ENCODE data around the gene CPSF6.
A peak's percentile ranks its signal among the peaks of the same experiment; 100 is the strongest.

CPSF6 gene

DNA sequence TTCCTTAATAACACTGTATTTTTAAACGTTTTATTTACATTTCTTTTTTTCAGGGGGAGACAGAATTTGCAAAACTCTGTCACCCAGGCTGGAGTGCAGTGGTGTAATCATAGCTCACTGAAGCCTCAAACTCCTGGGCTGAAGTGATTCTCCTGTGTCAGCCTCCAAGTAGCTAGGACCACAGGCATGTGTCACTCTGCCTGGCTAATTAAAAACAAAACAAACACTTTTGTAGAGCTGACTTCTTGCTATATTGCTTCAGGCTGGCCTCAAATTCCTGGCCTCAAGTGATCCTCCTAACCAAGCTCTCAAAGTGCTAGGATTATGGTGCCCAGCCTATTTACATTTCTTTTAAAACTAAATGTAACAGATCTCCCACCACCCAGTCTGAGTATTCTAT, 12.7 kb downstream of the CPSF6 start:
- in situ Hi-C loops (cut with HindIII; ENCODE audit: low pct_ligation_motif_present, low sequenced_read_pairs) = loop anchor here (25.0 kb wide), 1 partner anchor 390 kb away; no protein-coding TSS in a partner anchor

DNA sequence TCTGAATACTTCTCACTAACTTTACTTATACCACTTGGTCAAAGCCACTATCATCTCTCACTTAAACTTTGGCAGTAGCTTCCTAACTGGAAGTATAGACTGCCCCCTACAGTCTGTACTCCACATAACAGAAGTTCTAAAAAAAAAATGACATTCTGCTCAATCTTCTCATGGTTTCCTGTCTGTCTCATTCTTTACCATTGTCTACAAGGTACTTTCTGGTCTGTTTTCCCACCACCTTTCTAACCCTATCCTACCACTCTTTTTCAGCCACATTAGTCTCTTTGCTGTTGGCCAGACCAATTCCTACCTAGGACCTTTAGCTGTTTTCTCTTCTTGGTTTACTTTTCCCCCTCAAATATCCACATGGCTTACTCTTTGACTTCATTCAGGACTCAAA, 14.7 kb downstream of the CPSF6 start:
- no peak for DNase-seq

More for the DNA sequence above, 12.7 kb downstream of the CPSF6 start:
- H3K4me3 ChIP-seq (ENCODE audit: low read depth, low read length) = no peak overlapping the region
- H3K27me3 ChIP-seq (replicated peaks) = no peaks in the 10 kb centered on the region
- H3K27ac ChIP-seq = no peak overlapping the region
- TF ChIP-seq, protein P1, sequence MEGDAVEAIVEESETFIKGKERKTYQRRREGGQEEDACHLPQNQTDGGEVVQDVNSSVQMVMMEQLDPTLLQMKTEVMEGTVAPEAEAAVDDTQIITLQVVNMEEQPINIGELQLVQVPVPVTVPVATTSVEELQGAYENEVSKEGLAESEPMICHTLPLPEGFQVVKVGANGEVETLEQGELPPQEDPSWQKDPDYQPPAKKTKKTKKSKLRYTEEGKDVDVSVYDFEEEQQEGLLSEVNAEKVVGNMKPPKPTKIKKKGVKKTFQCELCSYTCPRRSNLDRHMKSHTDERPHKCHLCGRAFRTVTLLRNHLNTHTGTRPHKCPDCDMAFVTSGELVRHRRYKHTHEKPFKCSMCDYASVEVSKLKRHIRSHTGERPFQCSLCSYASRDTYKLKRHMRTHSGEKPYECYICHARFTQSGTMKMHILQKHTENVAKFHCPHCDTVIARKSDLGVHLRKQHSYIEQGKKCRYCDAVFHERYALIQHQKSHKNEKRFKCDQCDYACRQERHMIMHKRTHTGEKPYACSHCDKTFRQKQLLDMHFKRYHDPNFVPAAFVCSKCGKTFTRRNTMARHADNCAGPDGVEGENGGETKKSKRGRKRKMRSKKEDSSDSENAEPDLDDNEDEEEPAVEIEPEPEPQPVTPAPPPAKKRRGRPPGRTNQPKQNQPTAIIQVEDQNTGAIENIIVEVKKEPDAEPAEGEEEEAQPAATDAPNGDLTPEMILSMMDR (IDR thresholded peaks at IDR 0.05; ENCODE audit: low read depth, low read length, missing control alignments) = no peak
- peaks cover 19% of the 10 kb centered on the region for H3K36me3 ChIP-seq (replicated peaks)
- no peak for DNase-seq

DNA sequence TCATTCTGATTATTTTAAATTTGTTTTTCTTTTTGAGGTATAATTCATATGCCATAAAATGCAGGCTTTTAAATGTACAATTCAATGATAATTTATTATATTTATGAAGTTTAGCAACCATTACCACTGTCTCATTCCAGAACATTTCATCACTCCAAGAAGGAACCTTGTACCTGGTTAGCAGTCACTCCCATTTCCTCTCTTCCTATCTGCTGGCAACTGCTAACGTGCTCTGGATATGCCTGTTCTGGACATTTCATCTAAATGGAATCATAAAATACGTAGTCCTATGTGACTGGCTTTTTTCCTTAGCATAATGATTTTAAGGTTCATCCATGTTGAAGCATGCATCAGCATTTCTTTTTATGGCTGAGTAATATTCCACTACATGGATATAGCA, 15.5 kb downstream of the CPSF6 start:
- in situ Hi-C loops (cut with HindIII; ENCODE audit: low pct_ligation_motif_present, low sequenced_read_pairs) = loop anchor here (25.0 kb wide), 1 partner anchor 393 kb away; no protein-coding TSS in a partner anchor
- Histone ChIP-seq H3K27ac (no peak overlapping the region), H3K4me3 (ENCODE audit: low read depth, low read length) (no peak overlapping the region), H3K36me3 (replicated peaks) (peaks cover 41% of the 10 kb centered on the region), H3K27me3 (replicated peaks) (no peaks in the 10 kb centered on the region)
- DNase-seq = no peak
- TF ChIP-seq, protein P1 (IDR thresholded peaks at IDR 0.05; ENCODE audit: low read depth, low read length, missing control alignments) = no peak

More for the DNA sequence above, 14.7 kb downstream of the CPSF6 start:
- H3K27me3 ChIP-seq (replicated peaks) = no peaks in the 10 kb centered on the region
- no peak overlapping the region for H3K27ac ChIP-seq
- H3K4me3 ChIP-seq (ENCODE audit: low read depth, low read length) = no peak overlapping the region
- H3K36me3 ChIP-seq (replicated peaks) = peaks cover 33% of the 10 kb centered on the region
- TF ChIP-seq, protein P1 (IDR thresholded peaks at IDR 0.05; ENCODE audit: low read depth, low read length, missing control alignments) = peak; percentile 50
- in situ Hi-C loops (cut with HindIII; ENCODE audit: low pct_ligation_motif_present, low sequenced_read_pairs) = loop anchor here (25.0 kb wide), 1 partner anchor 392 kb away; no protein-coding TSS in a partner anchor

DNA sequence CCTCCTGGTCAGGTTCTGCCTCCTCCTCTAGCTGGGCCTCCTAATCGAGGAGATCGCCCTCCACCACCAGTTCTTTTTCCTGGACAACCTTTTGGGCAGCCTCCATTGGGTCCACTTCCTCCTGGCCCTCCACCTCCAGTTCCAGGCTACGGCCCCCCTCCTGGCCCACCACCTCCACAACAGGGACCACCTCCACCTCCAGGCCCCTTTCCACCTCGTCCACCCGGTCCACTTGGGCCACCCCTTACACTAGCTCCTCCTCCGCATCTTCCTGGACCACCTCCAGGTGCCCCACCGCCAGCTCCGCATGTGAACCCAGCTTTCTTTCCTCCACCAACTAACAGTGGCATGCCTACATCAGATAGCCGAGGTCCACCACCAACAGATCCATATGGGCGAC, 19.3 kb downstream of the CPSF6 start:
- no peak for DNase-seq
- Histone ChIP-seq H3K4me3 (ENCODE audit: low read depth, low read length) (no peak overlapping the region), H3K27ac (no peak overlapping the region), H3K27me3 (replicated peaks) (no peaks in the 10 kb centered on the region), H3K36me3 (replicated peaks) (peaks cover 59% of the 10 kb centered on the region)
- TF ChIP-seq, protein P1 (IDR thresholded peaks at IDR 0.05; ENCODE audit: low read depth, low read length, missing control alignments) = no peak
- in situ Hi-C loops (cut with HindIII; ENCODE audit: low pct_ligation_motif_present, low sequenced_read_pairs) = loop anchor here (25.0 kb wide), 1 partner anchor 396 kb away; no protein-coding TSS in a partner anchor

DNA sequence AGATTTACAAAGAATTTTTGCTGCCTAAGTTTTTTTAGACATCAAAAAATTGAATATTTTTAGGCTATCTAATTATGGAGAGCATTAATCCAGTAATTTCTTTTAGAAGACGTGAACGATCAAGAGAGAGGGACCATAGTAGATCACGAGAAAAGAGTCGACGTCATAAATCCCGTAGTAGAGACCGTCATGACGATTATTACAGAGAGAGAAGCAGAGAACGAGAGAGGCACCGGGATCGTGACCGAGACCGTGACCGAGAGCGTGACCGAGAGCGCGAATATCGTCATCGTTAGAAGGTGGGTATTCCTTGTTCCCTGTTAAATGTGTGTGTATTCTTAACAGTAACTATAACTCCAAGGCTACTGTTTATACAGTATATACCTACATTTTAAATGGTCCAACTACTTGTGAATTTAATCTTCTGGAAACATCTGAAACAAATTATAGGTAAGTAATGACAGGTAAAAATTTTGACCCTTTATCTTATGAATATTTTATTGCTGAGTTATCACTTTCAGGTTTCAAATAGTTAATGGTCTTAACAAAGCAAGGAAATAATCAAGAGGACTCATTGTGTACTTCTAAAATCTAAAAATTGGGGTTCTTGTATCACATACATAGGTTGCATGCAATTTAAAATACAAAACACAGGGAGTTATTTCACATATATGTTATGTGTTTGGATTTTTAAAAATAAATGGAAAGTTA, 23.1 kb downstream of the CPSF6 start:
- Histone ChIP-seq H3K27me3 (replicated peaks) (no peaks in the 10 kb centered on the region), H3K4me3 (ENCODE audit: low read depth, low read length) (no peak overlapping the region), H3K27ac (no peak overlapping the region), H3K36me3 (replicated peaks) (peaks cover 43% of the 10 kb centered on the region)
- DNase-seq = no peak
- TF ChIP-seq, protein P1 (IDR thresholded peaks at IDR 0.05; ENCODE audit: low read depth, low read length, missing control alignments) = no peak
- in situ Hi-C loops (cut with HindIII; ENCODE audit: low pct_ligation_motif_present, low sequenced_read_pairs) = loop anchor here (25.0 kb wide), 1 partner anchor 400 kb away; no protein-coding TSS in a partner anchor
